Small intestine (tissue), 16 donors: ENCODE results near the gene CFAP65. TPM values are rescaled to one million over a fixed set of nuclear protein-coding genes. Genes with fewer than 3 reads are reported as not detected.

Experiments
- DNase-seq, 2 donors: peaks; one replicate each; pipeline versions ENCODE4 v3.0.0 to v3.0.0-alpha.2; 2013
- FAIRE-seq: peaks from 2 replicates; lab custom pipeline; 2012; peaks lifted over from hg19 to GRCh38; lab: Jason Lieb, UNC
- H3K27ac ChIP-seq, 3 donors: one replicate each; pipeline ENCODE4 v1.5.1; 2013; ENCODE audit warnings: low read length in 2 of 3, mild to moderate bottlenecking in 2 of 3, control low read depth in 1 of 3, inconsistent platforms in 1 of 3, low read depth in 1 of 3, moderate library complexity in 1 of 3
- H3K27me3 ChIP-seq, 3 donors: one replicate each; pipeline ENCODE4 v1.6.1; 2013; ENCODE audit warnings: low read length in 3 of 3, inconsistent platforms in 1 of 3; ENCODE audit not compliant: control insufficient read depth in 3 of 3, insufficient read depth in 3 of 3
- H3K36me3 ChIP-seq, 3 donors: one replicate each; pipeline ENCODE4 v1.6.1; 2013; ENCODE audit warnings: low read length in 3 of 3, inconsistent platforms in 1 of 3, low read depth in 1 of 3, mild to moderate bottlenecking in 1 of 3, moderate library complexity in 1 of 3; ENCODE audit not compliant: control insufficient read depth in 3 of 3, insufficient read depth in 2 of 3
- H3K4me1 ChIP-seq, 3 donors: one replicate each; pipeline ENCODE4 v1.6.1; 2013; ENCODE audit warnings: low read length in 2 of 3, inconsistent platforms in 1 of 3, low read depth in 1 of 3, mild to moderate bottlenecking in 1 of 3, moderate library complexity in 1 of 3; ENCODE audit not compliant: control insufficient read depth in 3 of 3, insufficient read depth in 2 of 3
- H3K4me3 ChIP-seq, 3 donors: one replicate each; pipeline ENCODE4 v1.5.1; 2013; ENCODE audit warnings: low read length in 3 of 3, control low read depth in 1 of 3, inconsistent platforms in 1 of 3, low read depth in 1 of 3, mild to moderate bottlenecking in 1 of 3, moderate library complexity in 1 of 3
- H3K9me3 ChIP-seq, 2 donors: one replicate each; pipeline ENCODE4 v1.6.1; 2013; ENCODE audit warnings: low read depth in 1 of 2, low read length in 1 of 2; ENCODE audit not compliant: control insufficient read depth in 2 of 2, insufficient read depth in 1 of 2
- WGBS, 3 donors: extraction: QIAGEN DNeasy Blood & Tissue Kit; methylation state at CpG; one replicate each; pipeline ENCODE4 v1.1.7; 2013; 5-methylcytosine and 5-hydroxymethylcytosine counted together
- long read RNA-seq, 10 donors: transcript quantifications; one replicate each; lab custom pipeline, GENCODE V29; 2026
- polyA plus RNA-seq, 4 donors: library from polyadenylated mRNA; stranded (reverse) in 3 of 4; unstranded in 1 of 4; fragments of 200-250 nt in 3 of 4; fragments of 120-200 nt in 1 of 4; gene quantifications; one replicate each; pipeline versions ENCODE4 v1.2.1 to v1.2.3, GENCODE V29; 2013
- donor health status: healthy with polysubstance abuse.
- donor health status: control.
- donor health status: control.
- donor health status: Bipolar disorder and iron deficiency.
- donor health status: healthy.

Gene CFAP65, protein sequence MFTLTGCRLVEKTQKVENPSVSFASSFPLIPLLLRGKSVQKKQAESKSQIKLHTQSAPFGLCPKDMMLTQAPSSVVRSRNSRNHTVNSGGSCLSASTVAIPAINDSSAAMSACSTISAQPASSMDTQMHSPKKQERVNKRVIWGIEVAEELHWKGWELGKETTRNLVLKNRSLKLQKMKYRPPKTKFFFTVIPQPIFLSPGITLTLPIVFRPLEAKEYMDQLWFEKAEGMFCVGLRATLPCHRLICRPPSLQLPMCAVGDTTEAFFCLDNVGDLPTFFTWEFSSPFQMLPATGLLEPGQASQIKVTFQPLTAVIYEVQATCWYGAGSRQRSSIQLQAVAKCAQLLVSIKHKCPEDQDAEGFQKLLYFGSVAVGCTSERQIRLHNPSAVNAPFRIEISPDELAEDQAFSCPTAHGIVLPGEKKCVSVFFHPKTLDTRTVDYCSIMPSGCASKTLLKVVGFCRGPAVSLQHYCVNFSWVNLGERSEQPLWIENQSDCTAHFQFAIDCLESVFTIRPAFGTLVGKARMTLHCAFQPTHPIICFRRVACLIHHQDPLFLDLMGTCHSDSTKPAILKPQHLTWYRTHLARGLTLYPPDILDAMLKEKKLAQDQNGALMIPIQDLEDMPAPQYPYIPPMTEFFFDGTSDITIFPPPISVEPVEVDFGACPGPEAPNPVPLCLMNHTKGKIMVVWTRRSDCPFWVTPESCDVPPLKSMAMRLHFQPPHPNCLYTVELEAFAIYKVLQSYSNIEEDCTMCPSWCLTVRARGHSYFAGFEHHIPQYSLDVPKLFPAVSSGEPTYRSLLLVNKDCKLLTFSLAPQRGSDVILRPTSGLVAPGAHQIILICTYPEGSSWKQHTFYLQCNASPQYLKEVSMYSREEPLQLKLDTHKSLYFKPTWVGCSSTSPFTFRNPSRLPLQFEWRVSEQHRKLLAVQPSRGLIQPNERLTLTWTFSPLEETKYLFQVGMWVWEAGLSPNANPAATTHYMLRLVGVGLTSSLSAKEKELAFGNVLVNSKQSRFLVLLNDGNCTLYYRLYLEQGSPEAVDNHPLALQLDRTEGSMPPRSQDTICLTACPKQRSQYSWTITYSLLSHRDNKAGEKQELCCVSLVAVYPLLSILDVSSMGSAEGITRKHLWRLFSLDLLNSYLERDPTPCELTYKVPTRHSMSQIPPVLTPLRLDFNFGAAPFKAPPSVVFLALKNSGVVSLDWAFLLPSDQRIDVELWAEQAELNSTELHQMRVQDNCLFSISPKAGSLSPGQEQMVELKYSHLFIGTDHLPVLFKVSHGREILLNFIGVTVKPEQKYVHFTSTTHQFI (N-terminal part only)
- 1 to 10 TPM in 2 of 4 donors, under 1 TPM in 1, not detected in 1; 0.06 to 4.3 (median 1.1) TPM for polyA plus RNA-seq
- long read RNA-seq, donor 1 = 0 reads
- long read RNA-seq, donor 2 = 0 reads
- long read RNA-seq, donor 3 = 0 reads
- long read RNA-seq, donor 4 = 0 reads
- long read RNA-seq, donor 5 = 0 reads
- long read RNA-seq, donor 6 = 0 reads
- long read RNA-seq, donor 7 = 0 reads
- long read RNA-seq, donor 8 = 0 reads
- long read RNA-seq, donor 9 = 0 reads
- long read RNA-seq, donor 10, partial matches to known transcripts = 0 of 1 reads
- long read RNA-seq, donor 10, other reads (novel, unspliced or antisense) = 0 of 1 reads

DNA sequence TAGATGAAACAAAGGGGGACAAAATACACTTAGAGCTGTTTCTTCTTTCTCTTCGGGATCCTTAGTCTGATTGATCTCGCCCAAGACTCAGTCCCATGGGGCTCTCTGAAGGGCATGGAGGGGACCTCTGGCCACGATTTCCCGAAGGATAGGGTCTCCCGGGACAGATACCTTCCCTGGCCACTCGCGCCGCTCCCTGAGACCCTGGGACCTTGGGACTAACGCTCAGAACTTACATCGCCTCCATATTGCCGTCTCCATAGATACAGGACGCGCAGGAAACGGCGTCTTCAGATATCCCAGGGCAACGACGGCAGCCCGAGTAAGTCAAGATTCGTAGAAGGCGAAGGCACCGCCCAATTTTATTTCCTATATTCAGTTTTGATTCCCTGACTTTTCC lies at the start of gene CFAP65:
Gene CFAP65 (minus strand): TSS at position 265 of the 400 bp plus-strand sequence. CDS start 2,468 bp downstream, outside the sequence.
- FAIRE-seq (no peak), DNase-seq (peak; percentile 52 to 80)
- peaks cover 0 to 30% (median 0%) of the 10 kb centered on the region in 3 donors for H3K4me1 ChIP-seq
- no peak within 1 kb of the TSS for H3K27ac ChIP-seq
- WGBS, 3 donors = 1 to 6% (median 2%) methylated on average over 21 of the region's 21 CpGs
- H3K9me3 ChIP-seq = no peaks in the 10 kb centered on the region
- no peaks in the 10 kb centered on the region for H3K36me3 ChIP-seq
- H3K4me3 ChIP-seq = peak within 1 kb of the TSS in 1 of 3 donors; percentile 30
- H3K27me3 ChIP-seq = peaks cover 0 to 22% (median 0%) of the 10 kb centered on the region in 3 donors

GRCh38 chr2:219090436-219091299 lies 49.4 kb upstream of the CFAP65 start:
- WGBS, 3 donors = 69 to 78% (median 76%) methylated on average over 4 of the region's 4 CpGs
- no peaks in the 10 kb centered on the region for H3K27me3 ChIP-seq
- peak overlapping the region in 1 of 3 donors; percentile 75 for H3K27ac ChIP-seq
- H3K36me3 ChIP-seq = peaks cover 0 to 18% (median 3%) of the 10 kb centered on the region in 3 donors
- DNase-seq (peak in 1 of 2 donors; percentile 55), FAIRE-seq (no peak)
- H3K9me3 ChIP-seq = peaks cover 0 to 10% of the 10 kb centered on the region in 2 donors
- H3K4me1 ChIP-seq = peaks cover 0 to 48% (median 0%) of the 10 kb centered on the region in 3 donors
- H3K4me3 ChIP-seq = no peak overlapping the region

DNA sequence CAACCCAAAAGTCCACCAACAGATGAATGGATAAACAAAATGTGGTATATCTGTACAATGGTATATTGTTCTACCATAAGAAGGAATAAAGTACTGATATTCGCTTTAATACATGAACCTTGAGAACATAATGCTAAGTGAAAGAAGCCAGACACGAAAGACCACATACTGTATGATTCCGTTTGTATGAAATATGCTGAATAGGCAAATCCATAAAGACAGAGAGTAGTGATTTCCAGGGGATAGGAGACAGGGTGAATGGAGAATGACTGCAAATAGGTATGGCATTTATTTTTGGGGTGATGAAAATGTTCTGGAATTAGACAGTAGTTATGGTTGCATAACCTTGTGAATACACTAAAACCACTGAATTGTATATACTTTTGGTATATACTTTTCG lies 48.0 kb upstream of the CFAP65 start:
- H3K4me3 ChIP-seq = no peak overlapping the region
- peaks cover 0 to 5% of the 10 kb centered on the region in 2 donors for H3K9me3 ChIP-seq
- H3K27me3 ChIP-seq = no peaks in the 10 kb centered on the region
- peaks cover 0 to 37% (median 0%) of the 10 kb centered on the region in 3 donors for H3K4me1 ChIP-seq
- no peak for FAIRE-seq
- peaks cover 0 to 16% (median 3%) of the 10 kb centered on the region in 3 donors for H3K36me3 ChIP-seq
- WGBS, 3 donors = 95 to 98% (median 97%) methylated on average over 4 of the region's 4 CpGs
- no peak for DNase-seq
- no peak overlapping the region for H3K27ac ChIP-seq

DNA sequence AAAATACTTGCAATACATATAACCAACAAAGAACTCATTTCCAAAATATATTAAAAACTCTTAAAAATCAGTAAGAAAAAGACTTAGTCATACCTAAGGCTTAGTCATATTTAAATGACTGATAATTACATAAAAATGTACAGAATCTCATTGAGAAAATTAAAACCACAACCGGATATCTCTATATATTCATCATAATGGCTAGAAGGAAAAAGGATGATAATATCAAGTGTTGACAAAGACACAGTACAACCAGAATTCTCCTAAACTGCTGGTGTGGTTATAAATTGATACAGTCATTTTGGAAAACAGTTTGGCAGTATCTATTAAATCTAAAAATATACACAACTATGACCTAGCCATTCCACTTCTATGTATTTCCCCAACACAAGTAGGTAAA lies 46.5 kb upstream of the CFAP65 start:
- Histone ChIP-seq H3K9me3 (peaks cover 0 to 5% of the 10 kb centered on the region in 2 donors), H3K4me3 (no peak overlapping the region), H3K36me3 (peaks cover 0 to 12% (median 3%) of the 10 kb centered on the region in 3 donors), H3K27me3 (no peaks in the 10 kb centered on the region), H3K27ac (no peak overlapping the region), H3K4me1 (peaks cover 2 to 38% (median 7%) of the 10 kb centered on the region in 3 donors)
- FAIRE-seq = no peak
- WGBS, 3 donors = 96 to 100% (median 97%) methylated on average over 1 of the region's 1 CpG
- DNase-seq = no peak

- no peak for DNase-seq
- no peaks in the 10 kb centered on the region for H3K27me3 ChIP-seq
- peaks cover 2 to 43% (median 10%) of the 10 kb centered on the region in 3 donors for H3K4me1 ChIP-seq
- WGBS, 3 donors = 82 to 92% (median 86%) methylated on average over 5 of the region's 5 CpGs
- no peak overlapping the region for H3K4me3 ChIP-seq
- H3K36me3 ChIP-seq = peaks cover 0 to 12% (median 3%) of the 10 kb centered on the region in 3 donors
- no peak for FAIRE-seq
- H3K27ac ChIP-seq = no peak overlapping the region
- H3K9me3 ChIP-seq = peaks cover 0 to 5% of the 10 kb centered on the region in 2 donors
Observed at GRCh38 chr2:219087361-219087760, 46.0 kb upstream of the CFAP65 start.

DNA sequence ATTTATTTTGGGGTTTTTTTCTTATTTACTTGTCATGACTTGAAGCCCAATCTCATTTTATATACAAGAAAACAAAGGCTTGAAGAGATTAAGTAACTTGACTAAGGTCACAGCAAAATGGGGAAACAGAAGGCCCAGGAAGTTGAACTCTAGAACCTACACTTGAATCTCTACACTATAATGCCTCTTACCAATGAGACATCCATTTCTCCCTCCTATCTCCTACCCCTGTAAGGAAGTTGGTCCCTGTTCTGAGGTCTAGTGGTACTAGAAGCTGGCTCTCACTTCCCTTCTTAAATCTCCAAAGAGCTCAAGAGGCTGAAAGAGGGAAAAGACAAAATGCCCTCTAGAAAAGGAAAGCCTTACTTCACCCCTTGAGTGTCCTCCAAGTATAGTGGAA lies 44.9 kb upstream of the CFAP65 start:
- H3K4me3 ChIP-seq = no peak overlapping the region
- no peak for FAIRE-seq
- no peak for DNase-seq

GRCh38 chr2:219084791-219085190 lies 43.5 kb upstream of the CFAP65 start:
- peaks cover 8 to 42% (median 23%) of the 10 kb centered on the region in 3 donors for H3K4me1 ChIP-seq
- H3K27ac ChIP-seq = no peak overlapping the region
- DNase-seq = no peak
- FAIRE-seq = no peak
- H3K36me3 ChIP-seq = peaks cover 0 to 16% (median 3%) of the 10 kb centered on the region in 3 donors
- H3K9me3 ChIP-seq = no peaks in the 10 kb centered on the region
- H3K27me3 ChIP-seq = no peaks in the 10 kb centered on the region
- no peak overlapping the region for H3K4me3 ChIP-seq

More for the DNA sequence above, 44.9 kb upstream of the CFAP65 start:
- peaks cover 0 to 10% (median 3%) of the 10 kb centered on the region in 3 donors for H3K36me3 ChIP-seq
- peaks cover 4 to 46% (median 19%) of the 10 kb centered on the region in 3 donors for H3K4me1 ChIP-seq
- no peak overlapping the region for H3K27ac ChIP-seq
- H3K9me3 ChIP-seq = peaks cover 0 to 4% of the 10 kb centered on the region in 2 donors
- no peaks in the 10 kb centered on the region for H3K27me3 ChIP-seq
